ENCODE data around the gene SNAPC5.
"Not testable (repeated sequence)": the region's sequence is repeated elsewhere in the genome, so short reads cannot be mapped to it uniquely, and the experiment has no call there.

SNAPC5 gene, protein sequence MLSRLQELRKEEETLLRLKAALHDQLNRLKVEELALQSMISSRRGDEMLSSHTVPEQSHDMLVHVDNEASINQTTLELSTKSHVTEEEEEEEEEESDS

DNA sequence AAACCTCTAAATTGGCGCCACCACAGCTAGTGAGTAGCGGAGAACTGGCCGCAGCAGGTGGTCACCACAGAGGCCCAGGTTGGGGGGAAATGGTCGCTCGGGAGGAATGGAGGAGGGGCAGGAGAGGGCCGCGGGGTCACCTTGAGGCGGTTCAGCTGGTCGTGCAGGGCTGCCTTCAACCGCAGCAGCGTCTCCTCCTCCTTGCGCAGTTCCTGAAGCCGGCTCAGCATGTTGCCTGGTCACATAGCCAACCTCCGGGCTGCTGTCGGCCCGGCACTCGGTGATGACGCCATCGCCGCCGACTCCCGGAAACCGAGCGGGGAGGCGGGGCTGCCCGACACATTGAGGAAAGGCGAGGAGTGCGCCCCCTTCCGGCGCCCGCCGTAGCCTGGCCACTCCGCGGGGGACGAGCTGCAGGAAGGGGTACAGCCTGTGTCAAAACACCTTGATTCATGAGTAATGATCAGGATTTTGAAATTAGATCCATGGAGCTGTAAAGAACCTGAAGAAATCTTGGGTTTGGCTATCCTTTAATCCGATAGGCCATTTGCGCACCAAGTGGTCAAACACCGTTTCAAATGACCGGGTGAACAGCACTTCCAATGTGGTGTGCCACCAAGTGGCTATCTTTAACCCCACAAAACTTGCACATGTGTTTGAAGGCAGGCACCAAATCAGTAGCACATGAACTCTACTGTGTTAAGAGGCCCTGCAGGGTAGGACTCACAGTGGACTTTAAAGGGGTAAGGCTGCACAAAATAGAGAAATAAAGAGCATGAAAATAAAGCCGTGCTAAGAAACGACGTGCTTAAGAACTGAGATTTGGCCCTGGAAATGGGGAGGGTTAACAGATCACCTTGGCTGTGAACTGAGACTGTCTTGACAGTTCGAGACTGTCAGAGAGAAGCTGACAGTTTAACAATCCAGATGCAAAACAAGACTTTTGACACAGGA lies at the start of gene SNAPC5:
SNAPC5 (minus strand) TSS at position 261 of the 954 bp plus-strand sequence; CDS start at position 230, 31 bp downstream.
- DNase-seq = peak; percentile 69

DNA sequence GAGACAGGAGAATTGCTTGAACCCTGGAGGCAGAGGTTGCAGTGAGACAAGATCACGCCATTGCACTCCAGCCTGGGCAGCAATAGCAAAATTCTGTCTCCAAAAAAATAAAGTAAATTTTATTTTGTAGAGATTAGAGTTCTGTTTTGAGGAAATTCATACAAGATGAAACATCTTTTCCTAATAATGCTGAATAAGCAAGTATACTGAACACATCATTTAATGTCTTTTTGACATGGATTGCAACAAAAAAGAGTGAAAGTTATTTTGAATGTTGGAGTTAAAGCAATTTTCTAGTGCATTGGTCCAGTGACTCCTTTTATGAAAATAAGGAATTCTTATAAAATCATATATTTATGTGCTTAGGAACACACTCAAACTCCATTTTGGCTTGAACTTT lies 47.7 kb upstream of the SNAPC5 start:
- DNase-seq = no peak

DNA sequence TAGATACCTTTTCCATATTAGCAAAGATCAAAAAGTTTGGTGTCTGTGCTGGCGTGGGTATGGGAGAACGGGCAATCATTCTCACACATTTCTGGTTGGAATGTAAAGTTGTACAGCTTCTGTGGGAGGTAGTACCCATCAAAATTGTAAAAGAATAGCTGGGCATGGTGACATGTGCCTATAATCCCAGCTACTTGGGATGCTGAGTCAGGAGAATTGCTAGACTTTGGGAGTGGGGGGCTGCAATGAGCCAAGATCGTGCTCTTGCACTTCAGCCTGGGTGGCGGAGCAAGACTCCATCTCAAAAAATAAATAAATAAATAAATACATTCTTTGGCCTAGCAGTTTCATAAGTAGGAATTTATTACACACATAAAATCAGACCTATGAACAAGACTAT lies 45.3 kb upstream of the SNAPC5 start:
- no peak for DNase-seq

DNA sequence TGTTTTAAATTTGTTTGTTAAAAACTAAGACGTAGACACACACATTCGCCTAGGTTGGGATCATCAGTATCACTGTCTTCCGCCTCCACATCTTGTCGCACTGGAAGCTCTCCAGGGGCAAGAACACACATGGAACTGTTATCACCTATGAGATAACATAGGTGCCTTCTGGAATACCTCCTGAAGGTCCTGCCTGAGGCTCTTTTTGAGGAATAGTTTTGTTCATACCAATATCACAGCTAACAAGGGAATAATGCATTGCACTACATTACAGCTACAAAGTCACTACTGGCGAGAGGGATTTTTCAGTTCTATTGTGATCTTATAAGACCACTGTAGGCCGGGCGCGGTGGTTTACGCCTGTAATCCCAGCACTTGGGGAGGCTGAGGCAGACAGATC lies 37.5 kb upstream of the SNAPC5 start:
- no peak for DNase-seq

DNA sequence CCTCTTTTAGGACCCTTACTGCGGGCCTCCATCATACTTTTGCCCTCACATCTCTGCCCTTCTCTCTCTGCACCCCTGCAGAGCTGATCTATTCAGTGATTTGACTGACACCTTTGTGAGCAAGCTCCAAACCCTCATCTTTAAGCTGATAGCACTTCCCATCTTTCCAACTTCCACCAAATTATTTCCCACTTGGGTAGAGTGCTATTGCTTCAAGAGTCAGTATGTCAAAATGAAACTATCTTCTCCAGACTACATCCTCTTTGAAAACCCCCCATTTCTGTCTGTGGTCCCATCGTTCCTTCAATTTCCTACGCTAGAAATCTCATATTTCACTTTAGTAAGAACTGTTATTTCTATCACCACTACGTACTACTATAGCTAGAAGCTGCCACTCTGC lies 27.3 kb upstream of the SNAPC5 start:
- no peak for DNase-seq

DNA sequence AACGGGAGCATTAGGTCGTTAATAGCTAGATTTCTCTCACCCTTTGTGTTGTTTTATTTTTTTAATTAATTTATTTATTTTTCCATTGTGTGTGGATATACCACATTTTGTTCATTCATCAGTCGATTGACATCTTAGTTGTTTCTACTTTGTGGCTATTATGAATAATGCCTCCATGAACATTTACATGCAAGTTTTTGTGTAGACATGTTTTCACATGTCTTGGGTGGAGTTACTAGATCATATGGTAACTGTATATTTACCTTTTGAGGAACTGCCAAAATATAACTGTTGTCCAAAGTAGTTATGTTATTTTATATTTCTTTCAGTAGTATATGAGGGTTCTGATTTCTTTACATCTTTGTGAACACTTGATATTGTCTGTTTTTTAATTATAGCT lies 26.4 kb upstream of the SNAPC5 start:
- DNase-seq = no peak

DNA sequence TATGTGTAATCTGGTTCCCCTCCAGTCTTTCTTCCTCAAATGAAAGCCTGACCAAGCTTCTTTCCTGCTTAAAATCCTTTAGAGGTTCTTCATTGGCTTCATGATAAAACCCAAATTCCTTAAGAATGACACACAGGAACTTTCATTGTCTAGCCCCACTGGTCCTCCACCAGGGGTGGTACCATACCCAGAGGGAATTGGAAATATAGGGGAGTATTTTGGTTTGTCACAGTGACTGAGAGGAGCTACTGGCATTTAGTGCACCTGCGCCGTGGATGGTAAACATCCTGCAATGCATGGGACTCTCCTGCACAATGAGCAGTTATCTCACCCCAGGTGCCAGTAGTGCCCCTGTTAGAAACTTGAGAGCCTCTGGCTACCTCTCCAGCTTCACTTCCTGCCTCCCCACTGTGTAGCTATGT lies 18.4 kb upstream of the SNAPC5 start:
- DNase-seq = no peak

DNA sequence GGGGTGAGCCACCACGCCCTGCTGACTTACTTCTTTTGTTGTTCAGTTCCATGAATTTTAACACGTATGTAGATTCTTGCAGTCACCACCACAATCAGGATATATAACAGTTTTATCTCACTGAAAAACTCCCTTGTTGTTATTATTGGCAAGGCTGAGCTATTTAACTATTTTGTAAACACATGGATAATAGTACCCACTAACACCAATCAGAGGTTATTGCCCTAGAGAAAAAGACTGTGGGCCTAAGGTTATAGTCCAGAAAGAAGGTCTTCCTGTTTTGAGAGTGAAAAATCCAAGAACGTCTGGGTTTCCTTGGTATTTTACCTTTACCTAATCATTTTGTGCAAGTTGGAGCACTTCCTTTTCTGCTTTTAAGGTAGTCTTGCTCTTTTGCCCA lies 17.0 kb upstream of the SNAPC5 start:
- DNase-seq = no peak

DNA sequence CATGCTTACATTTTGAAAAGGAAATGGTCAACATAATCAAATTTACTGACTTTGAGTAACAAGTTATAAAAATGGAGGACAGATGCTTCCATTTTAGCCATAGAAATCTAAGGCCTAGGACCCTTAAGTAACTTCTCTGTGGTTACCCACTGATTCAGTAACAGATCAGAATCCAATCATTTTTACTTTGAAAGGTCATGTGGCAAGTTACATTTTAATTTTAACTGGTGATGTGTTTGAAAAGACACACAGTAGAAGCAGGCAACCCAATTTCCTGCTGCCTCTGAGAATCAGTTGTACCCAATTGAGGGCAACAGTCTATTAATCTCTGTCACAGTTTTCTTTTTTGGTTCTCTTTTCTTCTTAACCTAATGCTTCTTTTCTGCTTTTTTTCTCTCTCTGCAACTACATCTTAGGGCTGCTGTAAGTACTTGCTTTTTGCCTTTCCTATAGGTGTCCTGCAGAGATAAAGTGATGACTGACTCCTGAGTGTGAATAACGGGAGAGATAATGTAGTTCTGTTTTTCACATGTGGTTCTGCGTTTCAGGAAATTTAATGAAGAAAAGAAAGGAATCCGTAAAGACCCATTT lies 10.8 kb upstream of the SNAPC5 start:
- DNase-seq = no peak

DNA sequence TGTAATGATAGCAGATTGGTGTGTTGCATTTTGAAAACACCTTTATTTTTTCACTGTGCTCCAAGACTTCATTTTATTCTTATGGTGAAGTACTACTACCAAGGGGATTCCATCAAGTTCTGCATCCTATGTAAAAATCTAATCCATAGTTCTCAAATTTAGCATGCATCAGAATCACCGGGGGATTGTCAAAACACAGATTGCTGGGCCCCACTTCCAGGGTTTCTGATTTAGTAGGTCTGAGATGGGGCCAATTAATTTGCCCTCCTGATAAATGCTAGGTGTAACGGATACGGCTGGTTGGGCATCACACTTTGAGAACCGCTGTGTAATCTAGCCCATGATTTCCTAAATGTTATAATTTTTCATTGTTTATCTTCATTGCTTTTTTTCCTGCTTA lies 8.3 kb upstream of the SNAPC5 start:
- no peak for DNase-seq

DNA sequence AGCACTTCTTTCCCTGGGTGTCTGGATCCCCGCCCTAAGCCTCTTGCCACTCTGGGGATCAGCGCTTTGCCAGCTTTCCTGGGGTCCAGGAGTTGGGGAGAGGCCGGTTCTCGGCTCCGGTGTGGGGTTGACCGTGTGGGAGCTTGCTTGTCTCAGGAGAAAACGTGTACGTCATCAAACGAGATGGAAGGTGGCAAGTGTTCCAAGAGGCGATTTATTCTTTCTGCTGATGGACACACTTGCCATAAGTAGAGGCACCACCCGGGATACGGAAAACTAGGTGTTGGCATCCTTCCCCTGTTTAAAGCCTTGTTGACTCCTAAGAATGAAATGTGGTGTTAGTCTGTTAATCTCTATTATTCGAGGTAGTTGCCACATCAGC lies 7.9 kb upstream of the SNAPC5 start:
- DNase-seq = peak; percentile 45

DNA sequence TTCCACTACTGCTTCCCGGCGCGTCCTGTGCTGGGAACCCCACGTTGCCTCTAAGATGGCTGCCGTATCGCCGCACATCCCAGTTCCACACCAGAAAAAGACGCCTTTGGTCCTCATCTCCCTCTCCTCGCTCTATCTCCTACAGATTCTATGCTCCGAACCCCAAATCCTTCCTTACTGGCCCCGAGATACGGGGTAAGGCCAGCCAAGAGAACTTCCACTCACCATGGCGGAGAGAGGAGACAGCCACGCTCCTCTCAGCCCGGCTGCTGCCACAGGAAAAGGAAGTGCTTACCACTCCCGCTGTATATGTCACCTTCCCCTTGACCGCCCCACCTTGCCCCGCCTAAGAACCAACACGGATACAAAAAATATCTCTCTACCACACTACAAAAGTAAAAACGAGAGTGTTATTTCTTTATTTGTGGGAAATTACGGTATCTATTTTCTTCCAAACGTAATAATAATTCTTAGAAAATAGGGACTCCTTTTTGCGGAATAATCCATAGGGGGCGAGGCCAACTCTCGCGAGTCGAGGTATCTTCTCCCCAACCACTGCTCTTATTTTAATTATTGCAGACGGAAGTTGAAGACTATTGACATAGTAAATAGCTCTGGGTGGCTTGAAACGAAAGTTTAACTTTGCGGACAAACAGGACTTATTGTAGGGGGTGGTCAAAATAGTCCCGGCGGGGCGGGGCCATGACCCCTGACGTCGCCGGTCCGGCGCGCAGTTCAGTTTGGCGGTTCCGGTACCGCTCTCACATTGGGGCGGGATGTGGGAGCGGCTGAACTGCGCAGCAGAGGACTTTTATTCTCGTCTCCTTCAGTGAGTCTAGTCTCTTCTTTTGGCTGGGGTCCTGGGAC lies 7.2 kb upstream of the SNAPC5 start, which contains the start of the genes RPL4 and ZWILCH:
RPL4 (minus strand) TSS at position 293 of the 867 bp plus-strand sequence; CDS start at position 228, 65 bp downstream.
ZWILCH (plus strand) TSS at position 764 of the 867 bp plus-strand sequence; CDS start at position 777, 13 bp downstream.
- DNase-seq = peak; percentile 59

DNA sequence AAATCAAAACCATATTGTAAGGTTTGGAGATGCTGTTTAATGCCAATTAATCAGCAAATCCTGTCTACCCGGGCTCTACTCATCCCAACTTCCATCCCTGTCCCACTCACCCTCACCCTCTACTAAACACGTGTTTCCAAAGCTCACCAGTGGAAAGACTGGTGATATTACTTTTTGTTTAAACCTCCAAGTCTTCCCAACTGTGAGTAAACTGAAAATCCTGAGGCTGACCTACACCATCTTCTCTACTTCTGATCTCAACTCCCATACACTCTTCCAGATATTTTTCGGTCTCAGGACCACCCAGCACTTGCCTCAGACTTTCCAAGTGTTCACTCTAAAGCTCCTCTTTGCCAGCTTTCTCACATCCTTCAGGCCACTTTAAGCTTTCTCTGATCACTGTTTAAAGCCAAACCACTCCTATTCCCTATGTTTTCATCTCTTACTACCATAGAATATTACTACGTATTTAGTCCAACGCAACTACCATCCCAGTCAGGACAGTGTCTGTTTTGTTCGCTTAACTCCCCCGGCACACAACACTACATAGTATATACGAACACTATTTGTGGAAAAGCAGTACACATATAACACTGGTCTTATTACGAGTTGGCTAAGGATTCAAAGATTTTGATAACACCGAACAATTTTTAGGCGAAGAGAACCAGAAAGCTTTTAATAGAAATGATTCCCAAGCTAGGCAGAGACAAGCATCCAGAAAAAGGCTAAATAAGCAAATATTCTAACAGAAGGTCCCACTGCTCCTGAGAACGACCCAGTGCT lies 6.4 kb upstream of the SNAPC5 start:
- no peak for DNase-seq

DNA sequence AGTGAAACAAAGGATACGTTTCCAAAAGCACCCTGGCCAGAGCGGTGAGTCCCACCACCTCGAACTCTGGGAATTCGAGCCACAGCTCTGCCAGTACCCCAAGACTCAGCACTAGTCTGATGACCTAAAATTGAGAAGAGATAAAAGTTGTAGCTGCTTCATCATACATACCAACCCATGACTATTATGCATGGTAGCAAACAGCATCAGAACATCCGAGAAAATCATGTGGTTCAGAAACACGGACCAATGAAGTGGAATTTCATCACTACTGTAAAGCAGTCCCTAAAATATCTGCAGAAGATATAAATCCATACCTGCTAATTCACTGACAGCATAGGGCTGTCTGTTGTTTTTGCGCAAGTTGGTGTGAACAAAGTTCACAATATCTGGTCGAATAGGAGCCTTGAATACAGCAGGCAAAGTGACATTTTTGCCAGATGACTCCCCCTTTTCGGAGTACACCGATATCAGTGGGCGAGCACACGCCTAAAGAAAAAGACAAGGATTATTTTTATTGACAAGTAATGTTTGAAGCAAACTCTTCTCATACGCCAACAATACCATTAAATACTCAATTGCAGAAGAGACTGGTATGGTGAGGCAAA lies 5.6 kb upstream of the SNAPC5 start:
- not testable (repeated sequence) for DNase-seq

DNA sequence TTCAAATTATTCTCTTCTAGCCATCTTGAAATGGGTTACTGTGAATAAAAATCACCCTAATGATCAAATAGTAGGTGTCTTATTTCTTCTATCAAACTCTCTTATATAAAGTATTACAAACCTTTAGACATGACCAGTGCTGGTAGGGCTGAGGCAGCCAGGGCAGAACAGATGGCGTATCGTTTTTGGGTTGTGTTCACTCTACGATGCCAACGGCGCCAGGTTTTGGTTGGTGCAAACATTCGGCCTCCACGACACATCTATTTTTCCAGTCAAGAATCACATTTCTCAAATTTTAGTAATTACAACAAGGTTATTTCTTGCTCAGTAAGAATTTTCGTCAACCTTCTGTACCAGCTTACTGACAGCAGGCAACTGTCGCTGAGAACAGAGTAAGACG lies 4.9 kb upstream of the SNAPC5 start:
- DNase-seq = no peak

DNA sequence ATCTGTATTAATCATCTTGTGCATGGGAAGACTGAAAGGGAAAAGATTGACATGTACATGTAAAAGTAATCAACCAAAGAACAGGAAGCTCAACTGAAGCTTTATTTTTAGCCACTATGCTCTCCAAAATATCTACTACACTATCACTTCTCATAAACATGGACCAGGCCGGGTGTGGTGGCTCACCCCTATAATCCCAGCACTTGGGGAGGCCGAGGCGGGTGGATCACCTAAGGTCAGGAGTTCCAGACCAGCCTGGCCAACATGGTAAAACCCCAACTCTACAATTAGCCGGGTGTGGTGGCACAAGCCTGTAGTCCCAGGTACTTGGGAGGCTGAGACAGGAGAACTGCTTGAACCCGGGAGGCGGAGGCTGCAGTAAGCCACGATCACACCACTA lies 2.8 kb upstream of the SNAPC5 start:
- not testable (repeated sequence) for DNase-seq

DNA sequence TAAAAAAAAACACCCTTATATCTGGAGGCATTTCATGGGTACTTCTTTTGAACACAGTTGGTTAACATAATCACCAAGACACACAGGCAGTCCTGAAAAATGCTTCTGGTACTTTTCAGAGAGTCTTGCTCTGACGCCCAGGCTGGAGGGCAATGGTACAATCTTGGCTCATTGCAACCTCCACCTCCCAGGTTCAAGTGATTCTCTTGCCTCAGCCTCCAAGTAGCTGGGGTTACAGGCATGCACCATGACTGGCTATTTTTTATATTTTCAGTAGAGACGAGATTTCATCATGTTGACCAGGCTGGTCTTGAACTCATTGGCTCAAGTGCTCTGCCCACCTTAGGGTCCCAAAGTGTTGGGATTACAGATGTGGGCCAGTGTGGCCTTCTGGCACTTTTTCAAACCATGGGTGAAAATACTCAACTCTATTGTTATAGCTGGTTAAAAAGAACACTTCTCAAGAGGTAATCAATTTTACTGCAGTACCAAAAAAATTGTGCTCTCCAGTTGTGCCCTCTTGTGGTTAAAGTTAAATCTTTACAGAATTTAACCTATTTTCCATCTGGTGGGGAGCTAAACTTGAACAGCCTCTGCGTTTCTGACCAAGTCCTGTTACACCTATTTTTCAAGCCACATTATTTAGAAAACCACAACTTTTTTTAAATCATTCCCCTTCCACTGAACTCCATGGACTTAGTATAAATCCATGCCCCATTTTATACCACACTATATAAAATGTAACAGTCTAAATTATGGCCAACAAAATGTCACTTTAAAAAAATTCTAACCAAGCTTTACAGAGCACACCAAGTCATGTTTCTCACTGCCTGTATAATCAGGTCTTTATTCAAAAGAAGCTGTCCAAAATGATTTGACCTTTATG lies 1.2 kb upstream of the SNAPC5 start:
- DNase-seq = no peak

DNA sequence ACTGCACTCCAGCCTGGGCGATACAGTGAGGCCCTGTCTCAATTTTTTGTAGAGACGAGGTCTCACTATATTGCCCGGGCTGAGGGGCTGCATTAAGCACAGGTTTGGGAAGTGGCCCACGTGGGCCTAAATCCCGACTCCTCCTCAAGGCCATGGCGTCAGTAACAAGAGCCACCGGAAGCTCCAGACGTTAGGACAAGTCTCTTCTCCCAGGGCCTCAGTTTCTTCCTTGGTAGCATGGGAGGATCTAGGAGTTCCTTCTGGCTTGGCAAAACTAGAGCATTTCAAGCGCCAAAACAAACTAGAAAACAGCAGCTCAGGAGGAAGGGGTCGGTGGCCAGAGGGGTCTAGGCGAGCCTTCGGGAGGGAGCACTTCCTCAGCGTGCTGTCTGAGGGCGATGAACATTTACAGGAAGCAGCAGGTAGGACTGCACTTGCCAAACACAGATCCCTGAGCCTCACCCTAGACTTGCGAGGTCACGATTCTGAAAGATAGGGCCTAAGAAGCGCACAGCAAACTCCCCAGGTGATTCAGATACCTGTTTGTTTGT lies 536 bp downstream of the SNAPC5 start:
- DNase-seq = peak; percentile 5

DNA sequence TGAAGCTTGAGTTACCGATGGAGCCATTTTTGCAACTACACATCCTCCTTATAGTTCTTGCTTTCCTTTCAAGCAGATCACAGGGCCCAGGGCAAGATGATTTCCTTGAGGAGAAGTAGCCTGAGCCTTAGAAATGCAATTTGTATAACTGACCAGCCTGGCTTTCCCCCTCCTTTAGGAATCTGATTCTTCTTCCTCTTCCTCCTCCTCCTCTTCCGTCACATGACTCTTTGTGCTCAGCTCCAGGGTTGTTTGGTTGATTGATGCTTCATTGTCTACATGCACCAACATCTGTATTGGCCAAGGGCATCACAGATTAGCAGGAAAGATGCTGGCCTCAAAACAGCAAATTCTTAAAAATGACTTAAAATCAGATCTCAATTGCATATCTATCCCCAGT lies 3.3 kb downstream of the SNAPC5 start:
- no peak for DNase-seq

DNA sequence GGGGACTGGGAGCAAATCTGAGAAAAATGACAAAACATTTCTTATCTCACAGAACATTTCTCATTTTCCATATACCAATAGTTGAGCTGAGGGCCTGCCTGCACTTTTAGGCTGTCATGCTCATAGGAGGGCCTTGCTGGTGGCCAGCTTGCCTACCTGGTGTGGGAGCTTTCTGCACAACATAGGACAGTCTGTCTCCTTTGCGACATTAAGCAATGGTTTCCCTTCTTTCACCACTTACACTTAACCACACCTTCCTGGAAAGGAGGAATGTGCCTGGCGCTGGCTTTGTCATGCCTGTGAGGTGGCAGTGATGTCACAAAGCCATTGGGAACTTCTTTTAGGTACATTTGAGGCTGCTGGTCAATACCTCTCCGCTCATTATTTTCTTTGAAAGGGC lies 5.7 kb downstream of the SNAPC5 start:
- no peak for DNase-seq
